ENCODE data around the gene CDC42BPB. TPM values are rescaled to one million over a fixed set of nuclear protein-coding genes. Genes with fewer than 3 reads are reported as not detected.

Gene CDC42BPB
- total RNA-seq, 1 experiment from 2014 or later = 84.4 TPM

DNA sequence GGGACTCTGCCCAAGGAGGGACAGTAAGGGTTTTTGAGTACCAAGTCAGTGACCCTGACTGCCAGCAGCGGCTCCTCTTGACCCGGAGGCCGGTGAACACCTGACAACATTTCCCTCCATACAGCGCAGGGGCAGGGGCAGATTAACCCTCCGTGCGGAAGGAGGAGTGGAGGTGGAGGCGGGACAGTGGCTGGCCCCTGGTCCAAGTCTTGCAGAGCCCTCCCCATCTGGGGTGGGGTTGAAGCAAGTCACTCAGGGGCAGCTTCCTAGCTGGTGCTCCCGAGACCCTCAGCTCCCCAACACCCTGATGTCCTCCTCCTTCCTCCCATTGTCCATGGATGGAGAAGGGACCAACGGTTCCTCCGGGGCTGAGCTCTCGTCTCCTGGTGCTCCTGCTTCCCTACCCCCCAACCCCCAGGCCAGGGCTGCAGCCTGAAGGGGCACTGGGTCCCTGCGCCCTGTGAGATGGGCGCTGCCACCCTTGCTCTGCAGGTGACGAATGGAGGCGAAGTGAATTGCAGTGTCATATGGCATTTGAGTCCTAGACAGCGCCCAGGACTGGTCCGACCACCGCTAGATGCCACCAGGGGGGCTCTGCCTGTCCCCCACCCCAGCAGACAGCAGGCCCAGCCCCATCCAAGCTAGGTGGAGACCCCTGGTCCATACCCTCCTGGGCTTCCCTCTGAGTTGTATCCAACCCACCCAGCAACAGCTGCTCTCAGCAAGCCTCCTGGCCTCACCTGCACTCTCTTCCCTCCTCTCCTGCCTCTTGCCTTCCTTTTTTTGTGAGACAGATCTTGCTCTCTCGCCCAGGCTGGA lies 141.8 kb downstream of the CDC42BPB start:
- H3K9me3 ChIP-seq (ENCODE audit: control insufficient read depth, insufficient read depth, low read depth, low read length) = no peaks in the 10 kb centered on the region
- no peak for DNase-seq (ENCODE audit: low read depth, low spot score)
- no peaks in the 10 kb centered on the region for H3K27me3 ChIP-seq (ENCODE audit: control insufficient read depth, insufficient read depth, low read length)
- TF ChIP-seq, protein P1, sequence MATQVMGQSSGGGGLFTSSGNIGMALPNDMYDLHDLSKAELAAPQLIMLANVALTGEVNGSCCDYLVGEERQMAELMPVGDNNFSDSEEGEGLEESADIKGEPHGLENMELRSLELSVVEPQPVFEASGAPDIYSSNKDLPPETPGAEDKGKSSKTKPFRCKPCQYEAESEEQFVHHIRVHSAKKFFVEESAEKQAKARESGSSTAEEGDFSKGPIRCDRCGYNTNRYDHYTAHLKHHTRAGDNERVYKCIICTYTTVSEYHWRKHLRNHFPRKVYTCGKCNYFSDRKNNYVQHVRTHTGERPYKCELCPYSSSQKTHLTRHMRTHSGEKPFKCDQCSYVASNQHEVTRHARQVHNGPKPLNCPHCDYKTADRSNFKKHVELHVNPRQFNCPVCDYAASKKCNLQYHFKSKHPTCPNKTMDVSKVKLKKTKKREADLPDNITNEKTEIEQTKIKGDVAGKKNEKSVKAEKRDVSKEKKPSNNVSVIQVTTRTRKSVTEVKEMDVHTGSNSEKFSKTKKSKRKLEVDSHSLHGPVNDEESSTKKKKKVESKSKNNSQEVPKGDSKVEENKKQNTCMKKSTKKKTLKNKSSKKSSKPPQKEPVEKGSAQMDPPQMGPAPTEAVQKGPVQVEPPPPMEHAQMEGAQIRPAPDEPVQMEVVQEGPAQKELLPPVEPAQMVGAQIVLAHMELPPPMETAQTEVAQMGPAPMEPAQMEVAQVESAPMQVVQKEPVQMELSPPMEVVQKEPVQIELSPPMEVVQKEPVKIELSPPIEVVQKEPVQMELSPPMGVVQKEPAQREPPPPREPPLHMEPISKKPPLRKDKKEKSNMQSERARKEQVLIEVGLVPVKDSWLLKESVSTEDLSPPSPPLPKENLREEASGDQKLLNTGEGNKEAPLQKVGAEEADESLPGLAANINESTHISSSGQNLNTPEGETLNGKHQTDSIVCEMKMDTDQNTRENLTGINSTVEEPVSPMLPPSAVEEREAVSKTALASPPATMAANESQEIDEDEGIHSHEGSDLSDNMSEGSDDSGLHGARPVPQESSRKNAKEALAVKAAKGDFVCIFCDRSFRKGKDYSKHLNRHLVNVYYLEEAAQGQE (IDR thresholded peaks at IDR 0.05; ENCODE audit: insufficient read depth in 1 of 2, low read depth in 2 of 2, low read length in 1 of 2) = no peak
- TF ChIP-seq CTCF (IDR thresholded peaks at IDR 0.05) (no peak), POLR2AphosphoS5 (IDR thresholded peaks at IDR 0.05; ENCODE audit: low read depth, low read length) (no peak), TCF7L2 (IDR thresholded peaks at IDR 0.05; ENCODE audit: low read depth, low read length) (no peak), SIN3A (IDR thresholded peaks at IDR 0.05; ENCODE audit: borderline replicate concordance, insufficient read depth, low read depth, low read length) (no peak)
- no peaks in the 10 kb centered on the region for H3K36me3 ChIP-seq (ENCODE audit: control insufficient read depth, insufficient read depth, low read length)
- in situ Hi-C loops (cut with HindIII; ENCODE audit: low pct_unique_long_range_greater_than_20kb, low sequenced_read_pairs) (no loop called here), intact Hi-C loops (cut with micrococcal nuclease; ENCODE audit: unreplicated experiment) (no loop called here)
- BruUV-seq (replicated peaks) = no TSS peak
- no peaks in the 10 kb centered on the region for H3K4me1 ChIP-seq (ENCODE audit: control insufficient read depth, insufficient read depth, low read length)
- CTCF ChIA-PET = no interaction called here
- no peak overlapping the region for H3K27ac ChIP-seq (ENCODE audit: low read length)
- peak; percentile 19; the same call in 1 of the 2 replicates for ATAC-seq
- POLR2A ChIA-PET = no interaction called here
- H3K4me3 ChIP-seq (ENCODE audit: low read depth in 2 of 2, low read length in 2 of 2) = no peak overlapping the region

DNA sequence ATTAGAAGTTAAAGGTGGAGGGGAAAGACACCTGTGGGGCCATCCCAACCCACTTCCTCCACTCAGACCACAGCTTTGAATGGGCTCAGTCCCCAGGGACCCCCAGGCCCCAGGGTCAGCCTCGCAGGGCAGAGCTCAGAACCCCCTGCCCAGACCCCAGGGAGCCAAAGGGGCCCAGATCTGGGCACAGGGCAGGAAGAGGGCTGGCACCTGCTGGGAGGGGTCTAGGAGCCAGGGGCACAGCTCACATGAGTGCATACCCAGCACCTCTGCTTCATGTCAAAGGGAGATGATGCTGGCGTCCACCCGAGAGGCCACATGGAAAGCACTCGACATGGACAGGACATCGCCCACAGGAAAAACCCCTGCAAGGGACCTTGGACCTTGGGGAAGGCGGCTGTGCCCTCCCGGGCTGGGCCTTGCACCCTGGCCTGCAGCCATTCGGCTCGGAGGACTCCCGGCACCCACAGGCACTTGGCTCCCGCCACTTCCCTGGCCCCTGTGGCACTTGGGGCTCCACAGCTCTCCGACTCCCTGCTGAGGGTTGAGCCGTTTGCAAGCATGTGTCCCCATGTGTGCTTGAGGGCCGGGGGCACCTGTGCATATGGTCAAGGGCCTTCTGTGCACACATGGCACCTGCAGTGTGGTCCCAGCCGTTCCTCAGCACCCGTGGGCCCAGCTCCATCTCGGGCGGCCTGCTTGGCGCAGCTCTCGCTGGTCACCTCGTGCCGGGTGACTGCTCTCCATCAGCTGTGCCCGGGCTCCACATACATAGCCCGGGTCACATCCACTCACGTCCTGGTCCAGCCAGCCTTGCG lies 142.7 kb downstream of the CDC42BPB start:
- intact Hi-C loops (cut with micrococcal nuclease; ENCODE audit: unreplicated experiment) = no loop called here
- TF ChIP-seq, protein P1 (IDR thresholded peaks at IDR 0.05; ENCODE audit: insufficient read depth in 1 of 2, low read depth in 2 of 2, low read length in 1 of 2) = no peak
- TF ChIP-seq POLR2AphosphoS5 (IDR thresholded peaks at IDR 0.05; ENCODE audit: low read depth, low read length) = no peak
- TF ChIP-seq CTCF (IDR thresholded peaks at IDR 0.05) = no peak
- TF ChIP-seq TCF7L2 (IDR thresholded peaks at IDR 0.05; ENCODE audit: low read depth, low read length) = no peak
- TF ChIP-seq SIN3A (IDR thresholded peaks at IDR 0.05; ENCODE audit: borderline replicate concordance, insufficient read depth, low read depth, low read length) = no peak
- no peaks in the 10 kb centered on the region for H3K9me3 ChIP-seq (ENCODE audit: control insufficient read depth, insufficient read depth, low read depth, low read length)
- peak; percentile 5; the same call in 1 of the 2 replicates for ATAC-seq
- POLR2A ChIA-PET = no interaction called here
- no peak overlapping the region for H3K4me3 ChIP-seq (ENCODE audit: low read depth in 2 of 2, low read length in 2 of 2)
- H3K27ac ChIP-seq (ENCODE audit: low read length) = no peak overlapping the region
- in situ Hi-C loops (cut with HindIII; ENCODE audit: low pct_unique_long_range_greater_than_20kb, low sequenced_read_pairs) = no loop called here
- H3K27me3 ChIP-seq (ENCODE audit: control insufficient read depth, insufficient read depth, low read length) = no peaks in the 10 kb centered on the region
- DNase-seq (ENCODE audit: low read depth, low spot score) = no peak
- H3K36me3 ChIP-seq (ENCODE audit: control insufficient read depth, insufficient read depth, low read length) = no peaks in the 10 kb centered on the region
- no TSS peak for BruUV-seq (replicated peaks)
- CTCF ChIA-PET = no interaction called here
- H3K4me1 ChIP-seq (ENCODE audit: control insufficient read depth, insufficient read depth, low read length) = no peaks in the 10 kb centered on the region

Measured in Panc1 (cell line).